CD4-positive, alpha-beta T cell (primary cell): ENCODE data around the gene HPCAL4. TPM values are rescaled to one million over a fixed set of nuclear protein-coding genes. Genes with fewer than 3 reads are reported as not detected.

Source experiments
- ATAC-seq: fragments of 200-7000 bp; cut with Tn5 transposase; one replicate; pipeline ENCODE4 v1.10.0; 2022; ENCODE audit warnings: mild to moderate bottlenecking; ENCODE audit not compliant: poor library complexity
- CTCF ChIA-PET: fragments of 350-600 bp; sonication (Branson Sonifier 250); formaldehyde crosslinking; loops from one replicate; lab custom pipeline; 2021; ENCODE audit warnings: antibody characterized with exemption, inconsistent platforms; lab: Charles Lee
- POLR2A ChIA-PET: fragments of 350-600 bp; sonication (Branson Sonifier 250); formaldehyde crosslinking; loops from one replicate; lab custom pipeline; 2021; ENCODE audit warnings: antibody characterized with exemption, inconsistent platforms; lab: Charles Lee
- DNase-seq, 14 experiments: peaks; one replicate each; pipeline ENCODE4 v3.0.0-alpha.2; 2013 to 2020; ENCODE audit warnings: mixed read lengths in 2 of 14
- H3K27ac ChIP-seq, 2 donors: one replicate each; pipeline versions ENCODE4 v1.5.1 to v1.7.0; 2013; ENCODE audit warnings: low read length in 2 of 2, low read depth in 1 of 2, mild to moderate bottlenecking in 1 of 2
- H3K27me3 ChIP-seq, 2 experiments: 1 replicate in 1 of 2; 2 replicates in 1 of 2; pipeline versions ENCODE4 v1.6.1 to v1.7.0; 2013; ENCODE audit warnings: low read length in 2 of 2, control low read depth in 1 of 2, mild to moderate bottlenecking in 1 of 2, moderate library complexity in 1 of 2; ENCODE audit not compliant: insufficient read depth in 2 of 2, control insufficient read depth in 1 of 2
- H3K36me3 ChIP-seq: one replicate; pipeline ENCODE4 v1.6.1; 2013; ENCODE audit warnings: low read length, control low read depth; ENCODE audit not compliant: insufficient read depth
- H3K4me1 ChIP-seq: one replicate; pipeline ENCODE4 v1.6.1; 2013; ENCODE audit warnings: low read length, control low read depth; ENCODE audit not compliant: insufficient read depth
- H3K4me3 ChIP-seq: one replicate; pipeline ENCODE4 v1.5.1; 2013; ENCODE audit warnings: mild to moderate bottlenecking, low read length, moderate library complexity
- H3K9me3 ChIP-seq, 2 experiments: 1 replicate in 1 of 2; 2 replicates in 1 of 2; pipeline versions ENCODE4 v1.6.1 to v1.7.0; 2013; ENCODE audit warnings: low read length in 2 of 2, mild to moderate bottlenecking in 2 of 2, control low read depth in 1 of 2, moderate library complexity in 1 of 2; ENCODE audit not compliant: control insufficient read depth in 1 of 2, insufficient read depth in 1 of 2
- H3K27ac Mint-ChIP-seq: one replicate; pipeline ENCODE4 v1.8.0; 2020; ENCODE audit warnings: mixed read lengths
- H3K27me3 Mint-ChIP-seq: one replicate; pipeline ENCODE4 v1.8.0; 2021; ENCODE audit warnings: mixed read lengths
- H3K36me3 Mint-ChIP-seq: one replicate; pipeline ENCODE4 v1.8.0; 2021; ENCODE audit warnings: low read depth, mixed read lengths
- H3K4me1 Mint-ChIP-seq: one replicate; pipeline ENCODE4 v1.8.0; 2021; ENCODE audit warnings: low read depth, mixed read lengths
- H3K4me3 Mint-ChIP-seq: one replicate; pipeline ENCODE4 v1.8.0; 2020; ENCODE audit warnings: mild to moderate bottlenecking, mixed read lengths
- H3K9me3 Mint-ChIP-seq: one replicate; pipeline ENCODE4 v1.8.0; 2020; ENCODE audit warnings: mixed read lengths
- CTCF ChIP-seq: fragments of 200-600 bp; IDR thresholded peaks from one replicate; pipeline ENCODE4 v1.8.0; 2022; ENCODE audit warnings: antibody characterized with exemption, mild to moderate bottlenecking
- intact Hi-C, 2 experiments: fragments of 100-400 bp; cut with DNase I in 1 of 2; cut with micrococcal nuclease in 1 of 2; formaldehyde crosslinking; loops; one replicate each; pipeline versions ENCODE4 v1.15.1 to v1.9.0; 2023 to 2025; cut with DNase I, micrococcal nuclease
- total RNA-seq, 174 experiments: library from RNA in 2 of 174; stranded (reverse) in 2 of 174; gene quantifications; one replicate each; pipeline ENCODE4 v1.2.3 and lab custom pipeline; 2021 to 2026

HPCAL4 gene
- total RNA-seq, 2 experiments from 2014 or later, result 22.8 to 22.9 TPM

GRCh38 chr1:39639305-39640130 is 51.7 kb downstream of the HPCAL4 start, which contains the start of gene HEYL:
Gene HEYL, minus strand, starts transcription at chr1:39639643. Its CDS starts 18 bp downstream, at chr1:39639625.
- H3K4me1 Mint-ChIP-seq, result no peaks in the 10 kb centered on the region
- H3K4me3 Mint-ChIP-seq, result peak within 1 kb of the TSS; percentile 61
- no peaks in the 10 kb centered on the region for H3K9me3 ChIP-seq
- no peaks in the 10 kb centered on the region for H3K36me3 Mint-ChIP-seq
- POLR2A ChIA-PET, result interaction anchor here (1.2 kb wide), 1 partner anchor 9 kb away, joined by 3 read pairs; no protein-coding TSS in a partner anchor
- H3K27ac ChIP-seq, result no peak within 1 kb of the TSS
- H3K27ac Mint-ChIP-seq, result no peak within 1 kb of the TSS
- H3K27me3 Mint-ChIP-seq, result peaks cover 43% of the 10 kb centered on the region
- intact Hi-C loops, result no loop called here
- CTCF ChIA-PET, result interaction anchor here (1.5 kb wide), 1 partner anchor 35 kb away, joined by 3 read pairs; no protein-coding TSS in a partner anchor
- H3K9me3 Mint-ChIP-seq, result no peaks in the 10 kb centered on the region
- peak; percentile 91 for ATAC-seq
- peaks cover 11 to 22% of the 10 kb centered on the region in 2 experiments for H3K27me3 ChIP-seq
- H3K36me3 ChIP-seq, result no peaks in the 10 kb centered on the region
- TF ChIP-seq CTCF, result no peak
- DNase-seq, result peak; percentile 19 to 78 (median 62)
- peak within 1 kb of the TSS; percentile 25 for H3K4me3 ChIP-seq
- peaks cover 6% of the 10 kb centered on the region for H3K4me1 ChIP-seq

GRCh38 chr1:39638965-39639304 is 52.3 kb downstream of the HPCAL4 start:
- Histone ChIP-seq H3K4me1 (peaks cover 6% of the 10 kb centered on the region), H3K9me3 (no peaks in the 10 kb centered on the region), H3K4me3 (peak overlapping the region; percentile 20), H3K27ac (no peak overlapping the region), H3K27me3 (peaks cover 11 to 22% of the 10 kb centered on the region in 2 experiments), H3K36me3 (no peaks in the 10 kb centered on the region)
- Mint-ChIP-seq H3K4me3 (peak overlapping the region; percentile 61), H3K4me1 (no peaks in the 10 kb centered on the region), H3K9me3 (no peaks in the 10 kb centered on the region), H3K36me3 (no peaks in the 10 kb centered on the region), H3K27ac (no peak overlapping the region), H3K27me3 (peaks cover 47% of the 10 kb centered on the region)
- ATAC-seq, result no peak
- intact Hi-C loops, result no loop called here
- ChIA-PET CTCF (interaction anchor here (1.5 kb wide), 1 partner anchor 35 kb away, joined by 3 read pairs; no protein-coding TSS in a partner anchor), POLR2A (interaction anchor here (1.2 kb wide), 1 partner anchor 9 kb away, joined by 3 read pairs; no protein-coding TSS in a partner anchor)
- DNase-seq, result no peak
- no peak for TF ChIP-seq CTCF

GRCh38 chr1:39637361-39637760 is 53.9 kb downstream of the HPCAL4 start:
- no peaks in the 10 kb centered on the region for H3K36me3 Mint-ChIP-seq
- DNase-seq, result no peak

More at GRCh38 chr1:39637361-39637760, 53.9 kb downstream of the HPCAL4 start:
- H3K36me3 ChIP-seq, result no peaks in the 10 kb centered on the region
- H3K9me3 Mint-ChIP-seq, result no peaks in the 10 kb centered on the region
- peaks cover 56% of the 10 kb centered on the region for H3K27me3 Mint-ChIP-seq
- ATAC-seq, result no peak
- intact Hi-C loops, result no loop called here
- no peak overlapping the region for H3K4me3 ChIP-seq
- CTCF ChIA-PET, result no interaction called here
- POLR2A ChIA-PET, result no interaction called here
- no peak overlapping the region for H3K27ac Mint-ChIP-seq
- TF ChIP-seq CTCF, result no peak
- H3K27ac ChIP-seq, result no peak overlapping the region
- H3K9me3 ChIP-seq, result no peaks in the 10 kb centered on the region
- peaks cover 11 to 25% of the 10 kb centered on the region in 2 experiments for H3K27me3 ChIP-seq
- no peaks in the 10 kb centered on the region for H3K4me1 Mint-ChIP-seq
- peaks cover 6% of the 10 kb centered on the region for H3K4me1 ChIP-seq
- H3K4me3 Mint-ChIP-seq, result no peak overlapping the region
